Activated naive CD4-positive, alpha-beta T cell treated with anti-CD3 and anti-CD28 coated beads, Interleukin-2, amount 10 ng/mL, durations not matched to agents 5 hours and 36 hours (primary cell): ENCODE measurements around the gene CYTH2. TPM values are rescaled to one million over a fixed set of nuclear protein-coding genes. Genes with fewer than 3 reads are reported as not detected.

Experiments
- total RNA-seq, 2 experiments: library from RNA; stranded (reverse); gene quantifications; one replicate each; pipeline ENCODE4 v1.2.3, GENCODE V29; 2021

Gene CYTH2
- 10 to 100 TPM; 62.3 to 66.6 TPM for total RNA-seq

GRCh38 chr19:48469289-48469881, at the start of gene CYTH2:
Gene CYTH2, plus strand, starts transcription at chr19:48469369. Its CDS starts 139 bp downstream, at chr19:48469508.

GRCh38 chr19:48445606-48446481, 23.3 kb upstream of the CYTH2 start, which contains the start of gene GRWD1:
Gene GRWD1, plus strand, starts transcription at chr19:48445983. Its CDS starts 23 bp downstream, at chr19:48446006.

GRCh38 chr19:48455171-48455907, 13.8 kb upstream of the CYTH2 start, which contains the start of gene KCNJ14:
Gene KCNJ14, plus strand, starts transcription at chr19:48455574. Its CDS starts 6,151 bp downstream, at chr19:48461725.

GRCh38 chr19:48511800-48512503, 42.8 kb downstream of the CYTH2 start, which contains the start of gene LMTK3:
Gene LMTK3, minus strand, starts transcription at chr19:48511835. Its CDS starts 259 bp downstream, at chr19:48511576.

Other genes starting within 250 kb of the CYTH2 start
- 100 to 1,000 TPM; 228 to 232 TPM for gene CARD8, start 213.5 kb upstream of the CYTH2 start, total RNA-seq
- gene ZNF114, start 199.3 kb upstream of the CYTH2 start, total RNA-seq, result under 1 TPM; 0.18 to 0.31 TPM
- 100 to 1,000 TPM; 397 to 399 TPM for gene EMP3, start 143.8 kb upstream of the CYTH2 start, total RNA-seq
- gene TMEM143, start 105.4 kb upstream of the CYTH2 start, total RNA-seq, result 10 to 100 TPM; 17.0 to 19.1 TPM
- not detected for gene SYNGR4, start 105.0 kb upstream of the CYTH2 start, total RNA-seq
- gene KDELR1, start 77.8 kb upstream of the CYTH2 start, total RNA-seq, result 10 to 100 TPM; 71.5 to 76.1 TPM
- gene GRIN2D, start 75.7 kb upstream of the CYTH2 start, total RNA-seq, result under 1 TPM; 0.05 to 0.08 TPM
- 10 to 100 TPM; 28.4 to 29.9 TPM for gene GRWD1, start 23.4 kb upstream of the CYTH2 start, total RNA-seq
- under 1 TPM; 0.71 to 0.75 TPM for gene KCNJ14, start 13.8 kb upstream of the CYTH2 start, total RNA-seq
- gene LMTK3, start 42.5 kb downstream of the CYTH2 start, total RNA-seq, result 1 to 10 TPM; 5.7 to 7.5 TPM
- gene SULT2B1, start 82.8 kb downstream of the CYTH2 start, total RNA-seq, result under 1 TPM in 1 of 2 experiments, not detected in 1; 0.17 TPM
- gene SPACA4, start 137.4 kb downstream of the CYTH2 start, total RNA-seq, result not detected
- gene FAM83E, start 145.7 kb downstream of the CYTH2 start, total RNA-seq, result 1 to 10 TPM; 1.2 to 2.1 TPM
- 1,000 to 10,000 TPM; 2,122 to 2,183 TPM for gene RPL18, start 149.8 kb downstream of the CYTH2 start, total RNA-seq
- 10 to 100 TPM; 26.6 to 30.6 TPM for gene SPHK2, start 150.1 kb downstream of the CYTH2 start, total RNA-seq
- 10 to 100 TPM; 25.8 to 27.4 TPM for gene DBP, start 168.0 kb downstream of the CYTH2 start, total RNA-seq
- 10 to 100 TPM; 10.7 to 11.5 TPM for gene CA11, start 176.8 kb downstream of the CYTH2 start, total RNA-seq
- gene NTN5, start 203.6 kb downstream of the CYTH2 start, total RNA-seq, result 1 to 10 TPM; 1.2 to 1.3 TPM
- not detected for gene FUT2, start 226.6 kb downstream of the CYTH2 start, total RNA-seq